Suppressor macrophage treated with lipopolysaccharide for 1 hour (primary cell): ENCODE results near the gene ZFYVE21.

Experiments used
- DNase-seq, 3 donors: peaks; one replicate each; pipeline ENCODE4 v3.0.0-alpha.2; 2020 to 2022

The ZFYVE21 gene

GRCh38 chr14:103726474-103726873 lies 10.9 kb downstream of the ZFYVE21 start:
- DNase-seq, result no peak

GRCh38 chr14:103727313-103727980 lies 11.8 kb downstream of the ZFYVE21 start:
- no peak for DNase-seq

GRCh38 chr14:103728141-103728540 lies 12.5 kb downstream of the ZFYVE21 start:
- DNase-seq, result no peak

- no peak for DNase-seq
Observed at GRCh38 chr14:103728721-103729120, 13.1 kb downstream of the ZFYVE21 start.

GRCh38 chr14:103729496-103730448 lies 14.2 kb downstream of the ZFYVE21 start:
- no peak for DNase-seq

- DNase-seq, result no peak
Observed at GRCh38 chr14:103730490-103731035, 15.0 kb downstream of the ZFYVE21 start.

GRCh38 chr14:103731481-103731880 lies 15.9 kb downstream of the ZFYVE21 start:
- no peak for DNase-seq

- no peak for DNase-seq
Observed at GRCh38 chr14:103731916-103732867, 16.6 kb downstream of the ZFYVE21 start.

GRCh38 chr14:103732868-103733620 lies 17.4 kb downstream of the ZFYVE21 start:
- DNase-seq, result no peak

GRCh38 chr14:103733651-103734050 lies 18.0 kb downstream of the ZFYVE21 start:
- DNase-seq, result no peak

GRCh38 chr14:103734081-103734888 lies 18.7 kb downstream of the ZFYVE21 start:
- DNase-seq, result no peak

- no peak for DNase-seq
Observed at GRCh38 chr14:103735022-103735421, 19.4 kb downstream of the ZFYVE21 start.

GRCh38 chr14:103735439-103735814 lies 19.8 kb downstream of the ZFYVE21 start:
- no peak for DNase-seq

- no peak for DNase-seq
Observed at GRCh38 chr14:103735815-103736545, 20.4 kb downstream of the ZFYVE21 start.

GRCh38 chr14:103736546-103737431 lies 21.2 kb downstream of the ZFYVE21 start:
- no peak for DNase-seq

GRCh38 chr14:103737432-103738045 lies 21.9 kb downstream of the ZFYVE21 start:
- no peak for DNase-seq

- DNase-seq, result no peak
Observed at GRCh38 chr14:103738166-103738565, 22.6 kb downstream of the ZFYVE21 start.

- DNase-seq, result no peak
Observed at GRCh38 chr14:103738701-103739451, 23.3 kb downstream of the ZFYVE21 start.
